A673 (cell line): Measurements from ENCODE around the gene ACSM3. TPM values are rescaled to one million over a fixed set of nuclear protein-coding genes. Genes with fewer than 3 reads are reported as not detected.

Experiments
- BruUV-seq: library from RNA; stranded (reverse); fragments of 400-500 nt; replicated peaks from 2 replicates; lab custom pipeline; 2021; lab: Mats Ljungman, UMichigan
- CTCF ChIA-PET: fragments of 300-600 bp; sonication (Branson Sonifier 250); formaldehyde crosslinking; loops from one replicate; lab custom pipeline; 2022; ENCODE audit warnings: antibody characterized with exemption; lab: Charles Lee
- POLR2A ChIA-PET: fragments of 300-600 bp; sonication (Branson Sonifier 250); formaldehyde crosslinking; loops from one replicate; lab custom pipeline; 2022; ENCODE audit warnings: antibody characterized with exemption; ENCODE audit not compliant: low non-redundant PET; lab: Charles Lee
- DNase-seq: peaks from one replicate; pipeline ENCODE4 v3.0.0-alpha.2; 2015; ENCODE audit warnings: low spot score
- H3K27ac ChIP-seq: fragments of 200-600 bp; sonication (generic); 2 replicates; pipeline ENCODE4 v1.5.1; 2016; ENCODE audit warnings: mixed run types, low read depth, mild to moderate bottlenecking, mixed read lengths, antibody characterized with exemption, low read length; ENCODE audit not compliant: poor library complexity, severe bottlenecking
- H3K27me3 ChIP-seq: fragments of 200-600 bp; sonication (generic); replicated peaks from 2 replicates; pipeline ENCODE4 v1.6.1; 2017; ENCODE audit warnings: mixed run types, low read depth, mild to moderate bottlenecking, mixed read lengths, antibody characterized with exemption, low read length; ENCODE audit not compliant: insufficient read depth, poor library complexity
- H3K36me3 ChIP-seq: fragments of 200-600 bp; sonication (generic); 2 replicates; pipeline ENCODE4 v1.6.1; 2016; ENCODE audit warnings: mixed run types, mild to moderate bottlenecking, mixed read lengths, antibody characterized with exemption, low read length; ENCODE audit not compliant: insufficient read depth, poor library complexity, severe bottlenecking
- H3K4me1 ChIP-seq: fragments of 200-600 bp; sonication (generic); 2 replicates; pipeline ENCODE4 v1.6.1; 2017; ENCODE audit warnings: mixed run types, mild to moderate bottlenecking, mixed read lengths, antibody characterized with exemption, low read length; ENCODE audit not compliant: insufficient read depth, poor library complexity, severe bottlenecking
- H3K4me3 ChIP-seq: fragments of 200-600 bp; sonication (generic); 2 replicates; pipeline ENCODE4 v1.5.1; 2016; ENCODE audit warnings: low read depth, mixed run types, mild to moderate bottlenecking, mixed read lengths, low read length; ENCODE audit not compliant: poor library complexity, severe bottlenecking
- H3K9me3 ChIP-seq: fragments of 200-600 bp; sonication (generic); 2 replicates; pipeline ENCODE4 v1.6.1; 2016; ENCODE audit warnings: mixed run types, low read depth, mild to moderate bottlenecking, mixed read lengths, antibody characterized with exemption, low read length; ENCODE audit not compliant: poor library complexity, severe bottlenecking
- CTCF ChIP-seq: fragments of 300-800, 200-600 bp; sonication (generic); conservative IDR thresholded peaks from 2 replicates; pipeline ENCODE4 v1.5.1; 2017; ENCODE audit warnings: low read depth, mild to moderate bottlenecking, antibody characterized with exemption, low read length, moderate library complexity, mixed read lengths
- EZH2 ChIP-seq: fragments of 200-600 bp; sonication (generic); IDR thresholded peaks from 2 replicates; pipeline ENCODE4 v1.6.1; 2017; ENCODE audit warnings: borderline replicate concordance, low read depth, mild to moderate bottlenecking, mixed read lengths, antibody characterized with exemption, low read length; ENCODE audit not compliant: poor library complexity, severe bottlenecking
- intact Hi-C: fragments of 100-400 bp; cut with micrococcal nuclease; formaldehyde crosslinking; loops from one replicate; pipeline ENCODE4 v1.10.0; 2022; ENCODE audit not compliant: unreplicated experiment
- total RNA-seq: library from RNA; stranded (reverse); gene quantifications from 2 replicates; pipeline ENCODE4 v1.2.3, GENCODE V29; 2021

Gene ACSM3
- total RNA-seq, 1 experiment from 2014 or later, result not detected

GRCh38 chr16:20766294-20766693 lies 2.5 kb downstream of the ACSM3 start:
- ChIA-PET POLR2A (no interaction called here), CTCF (no interaction called here)
- H3K27ac ChIP-seq, result no peak overlapping the region
- intact Hi-C loops, result no loop called here
- TF ChIP-seq EZH2, result no peak
- TF ChIP-seq CTCF, result no peak
- no peak overlapping the region for H3K4me3 ChIP-seq
- peaks cover 4% of the 10 kb centered on the region for H3K4me1 ChIP-seq
- peaks cover 4% of the 10 kb centered on the region for H3K9me3 ChIP-seq
- H3K36me3 ChIP-seq, result no peaks in the 10 kb centered on the region
- BruUV-seq, result no TSS peak
- DNase-seq, result no peak
- peaks cover 15% of the 10 kb centered on the region for H3K27me3 ChIP-seq

- Histone ChIP-seq H3K27me3 (peaks cover 15% of the 10 kb centered on the region), H3K27ac (no peak overlapping the region), H3K9me3 (peaks cover 3% of the 10 kb centered on the region), H3K4me1 (peaks cover 4% of the 10 kb centered on the region), H3K4me3 (no peak overlapping the region), H3K36me3 (no peaks in the 10 kb centered on the region)
- ChIA-PET CTCF (no interaction called here), POLR2A (no interaction called here)
- DNase-seq, result no peak
- intact Hi-C loops, result no loop called here
- no TSS peak for BruUV-seq
- TF ChIP-seq CTCF (no peak), EZH2 (no peak)
Observed at GRCh38 chr16:20767577-20767976, 3.8 kb downstream of the ACSM3 start.

- no peaks in the 10 kb centered on the region for H3K9me3 ChIP-seq
- no peaks in the 10 kb centered on the region for H3K36me3 ChIP-seq
- no peak for DNase-seq
- TF ChIP-seq EZH2 (no peak), CTCF (no peak)
- intact Hi-C loops, result no loop called here
- no peak overlapping the region for H3K27ac ChIP-seq
- CTCF ChIA-PET, result no interaction called here
- peaks cover 16% of the 10 kb centered on the region for H3K27me3 ChIP-seq
- POLR2A ChIA-PET, result no interaction called here
- peaks cover 4% of the 10 kb centered on the region for H3K4me1 ChIP-seq
- H3K4me3 ChIP-seq, result no peak overlapping the region
- no TSS peak for BruUV-seq
Observed at GRCh38 chr16:20768121-20768520, 4.3 kb downstream of the ACSM3 start.
